Right hindlimb (tissue), 1 donor: ENCODE data around the gene NEO1.

Experiments used
- DNase-seq: peaks from one replicate; pipeline ENCODE4 v3.0.0-alpha.2; 2018

The NEO1 gene

GRCh38 chr15:73081321-73081958 is 29.2 kb downstream of the NEO1 start:
- DNase-seq = no peak

DNA sequence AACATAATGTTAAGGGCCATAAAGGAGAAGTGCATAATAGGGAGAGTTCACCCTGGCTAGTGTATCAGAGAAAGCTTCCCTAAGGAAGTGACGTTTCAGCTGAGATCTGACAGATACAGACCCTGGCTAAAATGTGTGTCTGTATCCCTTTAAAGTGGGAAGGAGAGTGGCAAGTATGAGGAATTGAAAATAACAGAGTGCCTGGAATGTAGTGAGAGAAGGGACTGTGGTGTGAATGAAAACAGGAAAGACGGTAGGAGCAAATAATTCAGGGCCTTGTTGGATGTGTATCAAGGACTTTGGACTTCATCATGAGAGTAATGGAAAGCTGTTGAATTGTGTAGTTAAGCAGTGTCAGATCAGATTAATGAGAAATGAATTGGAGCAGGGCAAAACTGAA is 30.5 kb downstream of the NEO1 start:
- no peak for DNase-seq

DNA sequence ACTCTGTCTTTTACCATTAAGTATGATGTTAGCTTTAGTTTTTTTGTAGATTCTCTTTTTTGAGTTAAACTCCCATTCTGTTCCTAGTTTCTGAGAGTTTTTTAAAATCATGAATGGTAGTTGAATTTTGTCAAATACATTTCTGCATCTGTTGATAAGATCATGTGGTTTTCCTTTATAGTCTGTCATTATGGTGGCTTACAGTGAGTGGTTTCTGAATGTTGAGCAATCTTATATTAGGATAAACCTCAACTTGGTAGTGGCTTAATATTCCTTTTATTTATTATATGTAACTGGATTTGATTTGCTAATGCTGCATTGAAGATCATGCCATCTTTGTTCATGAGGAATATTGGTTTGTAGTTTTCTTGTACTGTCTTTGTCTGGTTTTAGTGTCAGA is 34.8 kb downstream of the NEO1 start:
- no peak for DNase-seq

- no peak for DNase-seq
Measured at GRCh38 chr15:73105064-73105463, 52.8 kb downstream of the NEO1 start.

DNA sequence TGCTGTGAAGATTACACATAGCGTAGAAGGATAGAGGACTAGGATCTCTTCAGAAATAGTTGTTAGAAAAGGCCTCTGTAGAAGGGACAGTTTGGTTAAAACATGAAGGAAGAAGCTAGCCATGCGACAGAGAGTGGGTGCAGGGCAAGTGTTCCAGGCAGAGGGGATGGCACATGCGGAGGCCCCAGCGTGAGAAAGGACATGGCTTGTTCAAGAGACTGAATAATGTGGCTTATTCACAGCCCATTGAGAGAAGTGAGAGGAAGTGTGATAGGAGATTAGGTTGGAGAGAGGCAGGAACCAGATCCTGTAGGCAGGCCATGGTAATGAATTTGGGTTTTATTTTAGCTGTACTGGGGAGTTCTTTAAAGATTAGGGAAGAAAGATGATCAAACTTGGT is 56.4 kb downstream of the NEO1 start:
- no peak for DNase-seq

GRCh38 chr15:73109765-73110164 is 57.5 kb downstream of the NEO1 start:
- no peak for DNase-seq

DNA sequence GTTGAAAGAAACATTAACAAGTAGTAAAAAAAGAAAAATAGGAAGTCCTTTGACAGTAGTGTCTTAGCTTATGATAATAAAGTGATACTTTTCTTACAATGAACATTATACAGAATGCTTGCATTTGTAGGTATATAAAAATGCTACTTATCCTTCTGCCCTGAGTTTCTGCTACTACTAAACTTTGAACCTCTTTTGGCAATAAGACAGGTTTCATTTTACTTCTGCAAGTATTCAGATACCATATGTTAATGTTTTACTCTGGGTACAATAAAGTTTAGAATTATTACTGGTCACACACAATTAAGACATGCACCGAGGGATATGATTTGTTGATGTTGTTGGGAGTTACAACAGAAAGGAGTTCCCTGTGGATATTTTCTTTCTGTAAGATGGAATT is 57.9 kb downstream of the NEO1 start:
- no peak for DNase-seq

- no peak for DNase-seq
Measured at GRCh38 chr15:73114064-73114463, 61.8 kb downstream of the NEO1 start.

DNA sequence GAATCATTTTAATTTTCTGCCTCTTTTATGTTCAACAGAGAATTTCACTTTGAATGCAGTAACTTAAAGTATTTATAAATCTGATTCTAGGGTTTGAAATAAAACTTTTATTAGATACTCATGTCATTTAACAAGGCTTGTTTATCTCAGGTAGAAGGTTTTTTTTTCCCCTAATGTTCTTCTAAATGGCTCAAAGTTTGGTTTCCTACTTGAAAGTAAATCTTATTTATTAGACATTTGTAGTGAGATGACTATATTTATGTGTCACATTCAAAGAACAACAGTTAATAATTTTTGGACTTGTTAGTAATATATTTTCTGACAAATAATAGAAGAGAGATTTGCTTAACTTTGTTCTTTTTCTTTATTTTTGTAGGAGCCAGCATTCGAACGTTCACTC is 63.9 kb downstream of the NEO1 start:
- DNase-seq = no peak

- no peak for DNase-seq
Measured at GRCh38 chr15:73118055-73118454, 65.8 kb downstream of the NEO1 start.

DNA sequence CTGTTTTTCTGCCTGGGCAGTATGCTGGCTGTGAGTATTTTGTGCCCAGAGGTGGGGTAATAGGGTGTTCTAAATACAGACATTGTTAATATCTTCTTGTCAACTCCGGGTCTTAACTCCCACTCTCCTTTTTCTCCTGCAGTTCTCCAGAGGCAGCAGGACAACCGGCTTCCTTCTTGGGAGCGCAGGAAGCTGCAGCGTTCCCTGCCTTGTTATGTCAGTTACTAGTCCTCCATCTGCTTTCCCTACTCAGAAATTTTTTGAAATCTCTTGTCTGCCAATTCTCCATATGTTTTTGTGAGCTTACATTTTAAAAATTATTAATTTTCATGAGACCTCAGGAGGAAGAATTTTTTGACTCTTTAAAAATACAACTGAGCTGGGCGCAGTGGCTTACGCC is 67.2 kb downstream of the NEO1 start:
- DNase-seq = no peak

- DNase-seq = no peak
Measured at GRCh38 chr15:73120269-73120668, 68.0 kb downstream of the NEO1 start.

GRCh38 chr15:73125219-73125618 is 73.0 kb downstream of the NEO1 start:
- no peak for DNase-seq

DNA sequence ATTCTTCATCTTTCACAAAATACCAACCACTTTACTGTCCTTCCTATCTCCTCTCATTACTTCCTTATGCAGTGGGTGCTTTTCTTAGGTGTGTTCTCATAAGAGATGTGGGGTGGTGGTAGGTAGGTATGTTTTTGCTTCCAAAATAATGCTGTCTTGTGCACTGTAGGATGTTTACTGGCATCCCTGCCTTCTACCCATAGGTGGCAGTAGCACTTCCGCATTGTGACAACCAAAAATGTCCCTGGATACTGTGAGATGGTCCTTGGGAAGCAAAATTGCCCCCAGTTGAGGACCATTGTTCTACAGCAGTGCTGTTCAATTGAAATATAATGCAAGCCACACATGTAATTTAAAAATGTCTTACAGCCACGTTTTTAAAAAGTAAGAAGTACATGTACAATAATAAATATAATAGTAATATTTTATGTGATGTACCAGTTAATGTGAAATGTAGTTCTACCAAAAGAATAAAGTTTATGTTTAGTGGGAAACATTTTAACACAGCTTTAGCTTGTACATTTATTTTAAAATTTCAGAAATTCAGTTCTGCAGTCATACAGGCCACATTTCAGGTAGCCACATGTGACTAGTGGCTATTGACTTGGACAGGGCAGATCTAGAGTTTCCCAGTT is 75.2 kb downstream of the NEO1 start:
- DNase-seq = no peak

GRCh38 chr15:73130830-73131229 is 78.6 kb downstream of the NEO1 start:
- DNase-seq = no peak

GRCh38 chr15:73134196-73134595 is 81.9 kb downstream of the NEO1 start:
- no peak for DNase-seq

DNA sequence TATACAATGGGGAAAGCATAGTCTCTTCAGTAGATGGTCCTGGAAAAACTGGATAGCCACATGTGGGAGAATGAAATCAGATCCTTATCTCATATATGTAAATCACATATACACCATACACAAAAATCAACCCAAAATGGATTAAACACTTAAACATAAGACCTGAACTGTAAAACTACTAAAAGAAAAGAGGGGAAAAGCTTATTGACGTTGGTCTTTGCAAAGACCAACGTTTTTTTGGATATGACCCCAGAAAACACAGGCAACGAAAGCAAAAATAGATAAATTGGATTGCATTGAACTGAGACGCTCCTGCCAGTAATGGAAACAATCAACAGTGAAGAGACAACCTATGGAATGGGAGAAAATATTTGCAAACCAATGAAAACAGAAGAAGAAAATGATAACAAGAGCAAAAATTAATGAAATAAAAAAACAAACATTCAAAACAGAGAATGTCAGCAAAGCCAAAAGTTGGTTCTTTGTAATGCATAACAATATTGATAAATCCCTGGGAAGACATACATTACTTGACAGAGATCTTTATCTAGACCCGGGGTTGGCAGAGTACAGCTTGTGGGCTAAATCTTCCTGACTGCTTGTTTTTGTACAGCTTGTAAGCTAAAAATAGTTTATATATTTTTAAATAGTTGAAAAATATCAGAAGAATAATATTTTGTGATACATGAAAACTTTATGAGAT is 86.9 kb downstream of the NEO1 start:
- DNase-seq = no peak

GRCh38 chr15:73139744-73140553 is 87.7 kb downstream of the NEO1 start:
- no peak for DNase-seq

GRCh38 chr15:73141216-73141900 is 89.1 kb downstream of the NEO1 start:
- DNase-seq = no peak

GRCh38 chr15:73142802-73143762 is 90.8 kb downstream of the NEO1 start:
- no peak for DNase-seq

GRCh38 chr15:73143763-73144155 is 91.5 kb downstream of the NEO1 start:
- no peak for DNase-seq

GRCh38 chr15:73146419-73146818 is 94.2 kb downstream of the NEO1 start:
- no peak for DNase-seq
